GM19324 (cell line): ENCODE data around the gene SERINC5.
"Not testable (repeated sequence)": the region's sequence is repeated elsewhere in the genome, so short reads cannot be mapped to it uniquely, and the experiment has no call there.

ENCODE experiments used
- ATAC-seq: cut with Tn5 transposase; IDR thresholded peaks from one replicate; pipeline ENCODE4 v1.9.1; 2021; ENCODE audit warnings: mild to moderate bottlenecking, moderate library complexity; ENCODE audit not compliant: unreplicated experiment, low FRiP score

SERINC5 gene

GRCh38 chr5:80111376-80111990, 144.4 kb downstream of the SERINC5 start:
- ATAC-seq: not testable (repeated sequence)

DNA sequence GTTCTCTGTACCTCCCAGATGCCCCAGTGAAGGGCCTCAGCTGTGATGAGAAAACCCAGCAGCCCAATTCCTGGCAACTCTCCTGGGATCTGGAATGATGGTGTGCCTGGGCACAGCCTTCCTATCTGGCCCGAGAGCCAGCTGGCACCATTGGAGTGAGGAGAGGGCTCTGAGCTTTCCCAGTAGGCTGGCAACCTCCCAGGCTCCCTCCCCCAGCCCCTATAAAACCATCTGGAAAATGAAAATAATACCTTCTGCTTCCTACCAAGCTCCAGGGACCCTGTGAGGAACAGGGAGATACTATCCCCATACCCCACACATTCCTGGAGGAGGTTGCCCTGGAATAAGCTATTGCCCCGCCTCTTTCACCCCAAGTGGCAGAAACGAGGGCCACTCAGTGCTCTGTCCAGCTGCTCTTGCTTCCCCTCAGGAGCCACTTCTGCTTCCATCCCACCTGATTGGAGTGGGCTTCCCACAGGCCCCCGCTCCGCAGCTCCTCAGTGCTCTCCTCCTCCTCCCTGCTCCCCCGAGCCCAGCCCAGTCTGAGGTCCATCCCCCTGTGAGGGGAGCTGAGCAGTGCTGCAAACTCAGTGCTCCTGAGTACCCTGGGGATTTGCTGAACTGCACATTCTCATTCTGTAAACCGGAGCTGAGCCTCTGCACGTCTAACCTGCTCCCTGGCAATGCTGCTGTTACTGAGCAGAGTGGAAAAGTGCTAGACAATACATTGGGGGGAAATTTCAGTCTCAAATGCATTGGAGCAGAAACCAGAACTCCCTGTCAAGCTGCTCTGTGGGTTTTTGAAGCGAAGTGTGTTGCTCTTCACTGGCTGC, 146.0 kb downstream of the SERINC5 start:
- ATAC-seq: no peak

DNA sequence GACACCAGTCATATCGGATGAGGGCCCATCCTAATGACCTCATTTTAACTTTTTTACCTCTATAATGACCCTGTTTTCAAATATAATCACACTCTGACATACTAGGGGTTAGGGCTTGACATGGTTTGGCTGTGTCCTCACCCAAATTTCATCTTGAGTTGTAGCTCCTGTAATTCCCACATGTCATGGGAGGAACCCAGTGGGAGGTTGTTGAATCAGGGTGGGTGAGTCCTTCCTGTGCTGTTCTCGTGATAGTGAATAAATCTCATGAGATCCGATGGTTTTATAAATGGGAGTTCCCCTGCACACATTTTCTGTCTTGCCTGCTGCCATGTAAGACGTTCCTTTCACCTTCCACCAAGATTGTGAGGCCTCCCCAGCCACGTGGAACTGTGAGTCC, 148.9 kb downstream of the SERINC5 start:
- ATAC-seq: no peak

DNA sequence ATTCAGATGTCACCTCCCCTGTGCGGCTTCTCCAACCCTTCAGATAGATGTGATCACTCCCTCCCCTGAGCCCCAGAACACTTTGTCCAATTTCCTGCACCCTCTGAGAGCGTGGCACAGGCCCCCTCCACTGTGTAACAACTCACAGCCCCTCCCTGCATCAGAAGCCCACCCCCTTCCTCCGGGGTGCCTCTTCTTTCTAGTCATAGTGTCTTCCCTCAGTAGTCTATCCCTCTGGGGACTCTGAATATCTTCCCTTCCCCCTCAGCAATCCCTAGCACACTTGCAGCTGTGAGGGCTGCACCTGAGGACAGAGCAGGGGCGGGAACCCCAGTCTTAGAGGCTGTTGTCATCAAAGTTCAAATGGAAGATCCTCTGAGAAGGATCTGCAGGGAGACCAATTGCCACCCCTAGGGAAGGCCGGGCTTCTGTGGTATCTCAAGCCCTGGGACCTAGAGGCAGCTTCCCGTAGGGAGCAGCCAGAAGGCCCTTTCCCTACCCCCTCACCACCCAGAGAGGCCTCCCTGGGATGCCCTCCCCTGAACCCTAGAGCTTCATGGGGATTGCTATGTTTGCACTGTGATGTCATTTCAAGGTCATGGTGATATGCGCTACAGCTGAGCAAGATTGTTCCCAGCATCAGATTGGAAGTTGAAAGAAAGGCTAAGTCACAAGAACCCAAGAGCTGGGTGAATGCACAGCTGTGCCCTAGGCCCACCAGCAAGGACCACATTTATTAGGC, 150.0 kb downstream of the SERINC5 start:
- ATAC-seq: no peak

DNA sequence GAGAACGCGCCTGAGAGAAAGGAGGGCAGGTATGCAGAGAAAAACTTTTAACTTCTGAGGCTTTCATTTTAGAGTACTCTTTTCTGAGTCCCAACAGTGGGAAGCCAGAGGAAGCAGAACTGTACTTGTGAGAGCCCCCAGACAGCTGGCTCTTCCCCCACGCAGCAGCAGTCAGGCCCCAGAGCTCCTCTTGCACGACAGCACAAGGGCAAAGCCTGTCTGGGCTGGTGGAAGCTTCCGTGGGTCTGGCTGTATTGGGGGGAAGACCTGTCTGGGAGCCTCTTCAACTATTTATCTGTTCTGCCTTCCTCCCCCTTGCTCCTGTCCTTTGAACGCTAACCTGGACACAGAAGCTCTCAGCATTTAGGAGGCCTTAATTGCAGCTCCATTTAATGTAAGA, 152.5 kb downstream of the SERINC5 start:
- no peak for ATAC-seq

GRCh38 chr5:80101993-80102392, 153.9 kb downstream of the SERINC5 start:
- no peak for ATAC-seq

- ATAC-seq: no peak
Observed at GRCh38 chr5:80097451-80097850, 158.4 kb downstream of the SERINC5 start.

DNA sequence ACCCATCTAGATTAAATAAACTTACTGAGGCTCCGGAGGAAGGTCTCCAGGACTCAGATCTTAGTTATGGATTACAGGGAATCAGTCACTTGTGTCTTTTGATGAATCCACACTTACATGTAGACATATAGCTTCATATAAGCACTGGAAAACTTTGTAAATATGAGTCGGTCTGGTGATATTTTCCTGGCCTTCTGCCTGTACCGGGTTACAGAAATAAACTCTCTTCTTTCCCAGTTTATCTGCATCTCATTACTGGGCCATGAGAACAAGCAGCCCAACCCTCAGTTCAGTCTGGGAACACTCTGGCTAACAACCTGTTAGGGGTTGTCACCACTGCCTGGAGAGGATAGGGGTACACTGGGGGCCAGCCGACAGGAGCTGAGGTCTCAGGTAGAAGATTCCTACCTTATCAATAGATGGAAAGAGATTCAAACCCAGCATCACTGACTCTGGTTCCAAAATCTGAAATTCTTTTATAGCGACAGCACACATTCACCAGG, 161.6 kb downstream of the SERINC5 start:
- no peak for ATAC-seq

DNA sequence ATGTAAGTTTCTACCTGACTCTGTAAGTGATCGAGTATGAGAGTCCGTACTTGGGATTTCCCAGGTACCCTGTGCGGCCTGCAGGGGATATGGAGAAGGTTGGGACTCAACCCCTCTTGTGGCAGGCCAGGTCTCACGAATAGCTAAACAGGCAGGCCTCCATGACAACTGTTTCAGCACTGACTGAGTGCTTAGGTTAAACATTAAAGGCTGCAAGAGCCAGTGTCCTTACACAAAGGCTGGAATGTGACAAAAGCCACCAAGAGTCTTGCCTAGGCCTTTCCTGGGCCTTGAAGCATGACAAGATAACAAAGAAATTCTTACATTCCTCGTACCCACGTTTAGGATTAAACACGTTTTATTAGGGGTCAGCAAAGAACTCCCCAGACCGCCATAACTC, 162.1 kb downstream of the SERINC5 start:
- ATAC-seq: no peak

DNA sequence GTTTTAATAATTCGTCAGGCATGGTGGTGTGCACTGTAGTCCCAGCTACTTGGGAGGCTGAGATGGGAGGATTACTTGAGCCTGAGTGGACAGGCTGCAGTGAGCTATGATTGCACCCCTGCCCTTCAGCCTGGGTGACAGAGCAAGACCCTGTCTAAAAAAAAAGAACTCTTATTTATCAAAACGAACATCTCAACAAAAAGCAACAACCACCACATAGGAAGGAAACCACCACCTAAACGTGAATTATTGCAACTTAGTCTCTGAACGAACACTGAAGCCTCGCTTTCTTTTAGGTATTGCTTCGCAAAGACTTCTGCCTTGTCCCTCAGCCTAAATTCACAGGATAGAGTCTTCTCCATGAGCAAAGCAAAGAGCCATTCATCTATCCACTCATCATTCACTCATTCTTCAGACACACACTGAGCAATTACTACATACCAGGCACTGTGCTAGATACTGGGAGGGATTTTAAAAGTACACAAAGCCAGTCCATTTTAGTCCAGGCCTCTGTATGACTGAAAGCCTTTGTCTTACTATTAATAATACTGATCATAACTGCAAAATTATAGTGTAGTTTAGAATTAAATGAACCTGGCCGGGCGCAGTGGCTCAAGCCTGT, 163.3 kb downstream of the SERINC5 start:
- no peak for ATAC-seq

GRCh38 chr5:80091792-80092192, 164.1 kb downstream of the SERINC5 start:
- not testable (repeated sequence) for ATAC-seq

DNA sequence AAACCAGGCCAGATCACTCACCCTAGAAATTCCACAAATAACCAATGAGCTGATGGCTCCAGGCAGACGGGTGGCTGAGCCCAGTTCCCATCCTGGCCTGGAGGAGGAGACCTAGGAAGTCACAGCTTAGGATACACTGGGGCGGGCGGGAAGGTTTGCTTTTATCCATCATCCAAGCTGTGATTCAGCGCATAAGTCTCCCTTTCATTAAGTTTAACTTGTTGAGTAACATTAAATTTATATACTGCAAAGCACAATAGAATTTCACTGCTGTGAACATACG, 165.0 kb downstream of the SERINC5 start:
- no peak for ATAC-seq

- peak; percentile 53 for ATAC-seq
Observed at GRCh38 chr5:80083101-80083890, 172.6 kb downstream of the SERINC5 start.

DNA sequence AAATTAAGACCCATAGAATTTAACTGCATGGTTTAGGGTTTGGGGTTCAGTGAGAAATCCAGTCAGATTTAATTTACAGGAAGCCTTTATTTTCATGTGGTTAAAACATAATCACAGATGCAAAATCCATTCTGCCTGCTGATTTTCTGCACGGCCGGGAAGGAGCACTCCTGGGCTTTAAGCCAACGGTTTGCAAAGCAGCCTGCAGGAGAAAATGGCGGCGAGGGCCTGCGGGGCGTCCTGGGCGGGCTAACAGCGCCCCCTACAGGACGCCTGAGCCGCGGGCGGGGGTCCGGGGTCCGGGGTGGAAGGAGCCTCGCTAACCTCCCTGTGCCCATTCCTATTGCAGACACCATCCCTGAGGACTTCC, 173.1 kb downstream of the SERINC5 start:
- ATAC-seq: no peak

DNA sequence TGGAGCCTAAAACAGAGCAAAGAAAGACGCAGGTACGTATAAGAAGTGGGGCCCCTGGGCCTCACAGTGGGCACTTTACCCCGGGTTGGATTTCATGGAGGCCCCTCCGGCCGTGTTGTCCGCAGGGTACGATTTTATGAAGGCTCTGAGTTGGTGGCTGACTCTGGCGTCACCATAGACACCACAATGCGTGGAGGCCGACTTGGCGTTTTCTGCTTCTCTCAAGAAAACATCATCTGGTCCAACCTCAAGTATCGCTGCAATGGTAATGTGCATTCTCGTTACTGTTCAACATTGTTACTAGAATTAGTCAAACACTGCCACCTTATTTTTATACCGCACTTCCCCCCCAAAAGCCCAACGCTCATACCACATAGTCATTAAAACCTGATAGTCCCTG, 173.6 kb downstream of the SERINC5 start:
- ATAC-seq: no peak

- ATAC-seq: no peak
Observed at GRCh38 chr5:80078921-80079320, 176.9 kb downstream of the SERINC5 start.

DNA sequence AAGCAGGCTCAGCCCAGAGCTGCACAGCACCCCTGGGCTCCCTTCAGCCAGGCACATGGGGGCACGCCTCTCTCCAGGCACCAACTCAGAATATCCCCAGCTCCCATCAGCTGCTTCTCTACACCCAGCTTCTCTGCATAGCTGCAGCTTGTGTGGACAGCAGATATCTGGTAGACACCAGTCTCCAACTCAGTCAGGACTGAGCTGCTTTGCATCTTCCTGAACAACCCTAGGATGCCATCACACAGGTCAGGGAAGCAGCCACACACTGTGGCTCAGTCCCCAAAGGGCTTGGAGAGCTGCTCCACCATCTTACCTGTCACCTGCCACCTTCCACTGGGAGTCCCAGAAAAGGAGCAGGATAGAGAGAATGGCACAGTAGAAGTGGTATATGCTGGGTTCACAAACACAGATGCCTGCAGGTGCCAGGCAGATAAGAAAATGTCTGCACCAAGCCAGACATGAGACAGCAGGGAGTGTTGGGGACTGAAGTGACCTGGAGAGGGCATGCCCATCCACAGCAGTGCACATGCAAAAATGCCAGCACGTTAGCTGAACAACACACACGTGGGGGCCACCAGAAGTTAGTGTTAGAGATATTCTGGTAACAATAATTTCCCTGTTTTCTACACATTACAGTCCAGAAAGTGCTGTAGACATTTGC, 178.7 kb downstream of the SERINC5 start:
- ATAC-seq: no peak

DNA sequence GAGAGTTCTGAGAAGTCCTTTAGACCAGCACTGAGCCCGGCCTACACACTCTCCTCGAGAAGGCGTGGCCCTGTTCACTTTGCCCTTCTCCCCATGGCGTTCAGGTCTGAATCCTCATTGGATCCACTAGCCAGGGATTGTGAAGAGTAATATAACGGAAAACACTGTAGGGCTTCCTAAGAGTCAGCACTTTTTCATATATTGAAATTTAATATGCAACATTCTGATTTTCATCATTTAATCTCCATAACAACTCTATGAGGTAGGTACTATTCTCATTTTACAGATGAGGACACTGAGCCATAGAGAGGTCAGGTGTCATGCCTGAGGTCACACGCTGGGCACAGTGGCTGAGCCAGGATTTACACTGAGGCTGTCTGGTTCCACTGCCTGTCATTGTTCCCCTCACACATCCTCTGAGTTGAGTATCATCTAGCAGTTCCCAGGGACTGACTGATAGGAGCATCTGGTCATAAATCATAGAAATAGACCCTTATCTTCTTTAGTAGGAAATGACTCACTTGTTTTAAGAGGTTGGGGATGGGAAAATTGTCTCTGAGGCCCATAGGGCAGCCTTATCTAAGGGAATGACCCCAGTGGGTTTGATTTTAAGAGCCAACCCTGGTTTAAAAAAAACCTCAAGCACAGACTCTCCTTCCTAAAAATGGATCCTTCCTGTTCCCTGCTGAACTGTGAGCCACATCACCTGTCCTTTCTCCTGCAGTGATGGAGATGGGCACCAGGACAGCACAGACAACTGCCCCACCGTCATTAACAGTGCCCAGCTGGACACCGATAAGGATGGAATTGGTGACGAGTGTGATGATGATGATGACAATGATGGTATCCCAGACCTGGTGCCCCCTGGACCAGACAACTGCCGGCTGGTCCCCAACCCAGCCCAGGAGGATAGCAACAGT, 179.5 kb downstream of the SERINC5 start:
- ATAC-seq: no peak
